Activated CD4-positive, alpha-beta T cell treated with anti-CD3 and anti-CD28 coated beads, Interleukin-2, amount 50 U/mL, for 4 hours (primary cell): ENCODE data around the gene IL17A.

ENCODE experiments used
- DNase-seq, 2 experiments: peaks; one replicate each; pipeline ENCODE4 v3.0.0-alpha.2; 2020

The IL17A gene

GRCh38 chr6:52186075-52186474 lies at the start of gene IL17A:
TSS of gene IL17A (plus strand) at chr6:52186375. CDS start at chr6:52186432, 57 bp downstream.
- no peak for DNase-seq

GRCh38 chr6:52136934-52137467 lies 49.2 kb upstream of the IL17A start:
- DNase-seq = no peak

- no peak for DNase-seq
Measured at GRCh38 chr6:52138284-52138683, 47.9 kb upstream of the IL17A start.

- no peak for DNase-seq
Measured at GRCh38 chr6:52139985-52140680, 46.0 kb upstream of the IL17A start.

GRCh38 chr6:52141596-52141995 lies 44.6 kb upstream of the IL17A start:
- no peak for DNase-seq

- DNase-seq = no peak
Measured at GRCh38 chr6:52142556-52142955, 43.6 kb upstream of the IL17A start.

GRCh38 chr6:52143551-52143950 lies 42.6 kb upstream of the IL17A start:
- DNase-seq = no peak

GRCh38 chr6:52144196-52145076 lies 41.7 kb upstream of the IL17A start:
- DNase-seq = no peak

GRCh38 chr6:52146851-52147445 lies 39.2 kb upstream of the IL17A start:
- no peak for DNase-seq

GRCh38 chr6:52149076-52149475 lies 37.1 kb upstream of the IL17A start:
- no peak for DNase-seq

GRCh38 chr6:52149949-52150348 lies 36.2 kb upstream of the IL17A start:
- DNase-seq = no peak

- no peak for DNase-seq
Measured at GRCh38 chr6:52152070-52152423, 34.1 kb upstream of the IL17A start.

- DNase-seq = no peak
Measured at GRCh38 chr6:52152711-52153160, 33.4 kb upstream of the IL17A start.

- no peak for DNase-seq
Measured at GRCh38 chr6:52154381-52154780, 31.8 kb upstream of the IL17A start.

GRCh38 chr6:52155791-52156576 lies 30.2 kb upstream of the IL17A start:
- no peak for DNase-seq

GRCh38 chr6:52157301-52157941 lies 28.8 kb upstream of the IL17A start:
- no peak for DNase-seq

- DNase-seq = no peak
Measured at GRCh38 chr6:52160472-52161104, 25.6 kb upstream of the IL17A start.

- no peak for DNase-seq
Measured at GRCh38 chr6:52161689-52162438, 24.3 kb upstream of the IL17A start.

- DNase-seq = no peak
Measured at GRCh38 chr6:52162940-52163908, 23.0 kb upstream of the IL17A start.
